Activated CD4-positive, alpha-beta T cell treated with anti-CD3 and anti-CD28 coated beads, Interleukin-10, Interleukin-2, amounts not matched to agents 100 ng/mL and 50 ng/mL, durations not matched to agents 16 hours and 8 hours (primary cell): ENCODE results near the gene ROCK1.
A peak's percentile ranks its signal among the peaks of the same experiment; 100 is the strongest.
"Not testable (repeated sequence)": the region's sequence is repeated elsewhere in the genome, so short reads cannot be mapped to it uniquely, and the experiment has no call there.

ENCODE experiments used
- DNase-seq: peaks from one replicate; pipeline ENCODE4 v3.0.0-alpha.2; 2020

Gene ROCK1

GRCh38 chr18:21111346-21112139, at the start of gene ROCK1:
ROCK1 (minus strand) TSS chr18:21111813; CDS start chr18:21110910, 903 bp downstream.
- peak; percentile 99 for DNase-seq

GRCh38 chr18:21155443-21155842, 43.8 kb upstream of the ROCK1 start:
- no peak for DNase-seq

DNA sequence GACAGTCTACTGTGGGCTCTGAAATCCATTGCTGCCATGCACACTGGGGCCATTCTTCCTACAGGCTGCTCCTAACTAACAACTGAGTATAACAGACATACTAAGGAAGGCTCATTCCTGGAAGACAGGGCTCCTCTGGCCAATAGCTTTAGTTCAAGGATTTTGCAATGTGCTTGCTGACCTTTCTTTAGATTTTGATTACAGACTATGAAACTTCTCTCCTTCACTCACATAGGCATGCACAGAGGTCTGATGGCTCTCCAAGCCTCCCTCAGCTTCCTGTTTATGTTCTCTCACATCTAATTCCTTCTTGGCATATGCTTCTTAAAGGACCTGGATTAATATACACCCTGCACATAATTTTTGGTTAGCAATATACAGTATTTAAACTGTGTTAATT, 34.4 kb upstream of the ROCK1 start:
- no peak for DNase-seq

GRCh38 chr18:21145371-21145770, 33.8 kb upstream of the ROCK1 start:
- no peak for DNase-seq

DNA sequence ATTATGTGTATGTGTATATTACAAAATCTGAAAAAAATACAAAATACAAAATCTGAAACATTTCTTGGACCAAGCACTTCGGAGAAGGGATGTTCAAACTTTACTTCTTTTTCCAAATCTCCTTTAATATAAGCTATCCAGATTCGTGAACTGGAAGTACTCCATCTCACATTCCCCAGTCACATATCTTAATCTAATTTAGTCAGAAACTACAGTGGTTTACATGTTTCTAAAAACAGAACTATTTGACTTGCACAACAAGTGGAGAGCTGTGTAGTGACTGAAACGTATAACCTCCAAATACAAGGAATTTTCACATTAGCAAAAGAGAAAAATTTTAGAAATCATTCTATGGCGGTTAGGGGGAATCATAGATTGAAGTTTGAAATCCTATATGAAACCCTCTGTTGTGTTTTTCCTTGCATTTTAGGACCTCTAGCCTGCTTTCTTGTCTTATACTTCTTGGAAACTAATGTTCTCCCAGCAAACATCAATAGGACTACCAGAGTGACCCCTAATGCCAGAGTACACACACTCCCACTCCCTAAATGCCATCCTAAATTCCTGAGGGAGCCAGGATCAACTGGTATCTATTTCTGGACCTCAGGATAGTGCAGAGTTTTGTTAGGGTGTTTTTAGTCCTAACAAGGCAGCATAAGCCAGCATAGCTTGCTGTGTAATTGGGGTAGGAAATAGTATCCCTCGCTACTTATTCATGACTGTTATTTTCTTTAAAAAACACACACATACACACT, 30.2 kb upstream of the ROCK1 start:
- DNase-seq, result no peak

GRCh38 chr18:21137719-21138488, 26.3 kb upstream of the ROCK1 start:
- DNase-seq, result not testable (repeated sequence)

DNA sequence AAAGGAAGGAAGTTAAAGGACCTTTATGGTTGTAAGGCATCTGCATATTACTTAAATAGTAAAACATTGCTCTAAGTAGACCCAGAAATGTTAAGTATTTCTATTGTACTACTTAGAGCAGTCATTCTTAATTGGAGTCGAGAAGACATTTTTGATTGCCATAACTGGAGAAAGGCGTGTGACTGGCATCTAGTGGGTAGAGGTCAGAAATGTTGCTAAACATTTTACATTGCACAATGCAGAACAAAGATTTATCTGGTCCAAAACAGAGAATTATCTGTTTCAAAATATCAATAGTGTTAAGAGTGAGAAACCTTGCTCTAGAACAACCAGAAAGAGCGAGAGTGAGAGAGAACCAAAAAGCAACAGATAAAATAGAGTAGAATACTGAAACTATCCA, 23.3 kb upstream of the ROCK1 start:
- peak; percentile 19 for DNase-seq

- DNase-seq, result no peak
Measured at GRCh38 chr18:21132398-21132918, 20.8 kb upstream of the ROCK1 start.

DNA sequence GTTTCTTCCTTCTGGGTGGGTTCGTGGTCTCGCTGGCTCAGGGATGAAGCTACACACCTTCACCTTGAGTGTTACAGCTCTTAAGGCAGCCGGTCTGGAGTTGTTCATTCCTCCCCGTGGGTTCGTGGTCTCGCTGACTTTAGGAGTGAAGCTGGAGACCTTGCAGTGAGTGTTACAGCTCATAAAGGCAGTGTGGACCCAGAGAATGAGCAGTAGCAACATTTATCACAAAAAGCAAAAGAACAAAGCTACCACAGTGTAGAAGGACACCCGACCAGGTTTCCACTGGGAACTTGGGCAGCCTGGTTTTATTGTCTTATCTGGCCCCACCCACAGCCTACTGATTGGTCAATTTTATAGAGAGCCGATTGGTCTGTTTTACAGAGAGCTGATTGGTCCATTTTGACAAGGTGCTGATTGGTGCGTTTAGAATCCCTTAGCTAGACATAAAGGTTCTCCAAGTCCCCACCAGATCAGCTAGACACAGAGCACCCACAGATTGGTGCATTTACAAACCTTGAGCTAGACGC, 20.1 kb upstream of the ROCK1 start:
- DNase-seq, result no peak

DNA sequence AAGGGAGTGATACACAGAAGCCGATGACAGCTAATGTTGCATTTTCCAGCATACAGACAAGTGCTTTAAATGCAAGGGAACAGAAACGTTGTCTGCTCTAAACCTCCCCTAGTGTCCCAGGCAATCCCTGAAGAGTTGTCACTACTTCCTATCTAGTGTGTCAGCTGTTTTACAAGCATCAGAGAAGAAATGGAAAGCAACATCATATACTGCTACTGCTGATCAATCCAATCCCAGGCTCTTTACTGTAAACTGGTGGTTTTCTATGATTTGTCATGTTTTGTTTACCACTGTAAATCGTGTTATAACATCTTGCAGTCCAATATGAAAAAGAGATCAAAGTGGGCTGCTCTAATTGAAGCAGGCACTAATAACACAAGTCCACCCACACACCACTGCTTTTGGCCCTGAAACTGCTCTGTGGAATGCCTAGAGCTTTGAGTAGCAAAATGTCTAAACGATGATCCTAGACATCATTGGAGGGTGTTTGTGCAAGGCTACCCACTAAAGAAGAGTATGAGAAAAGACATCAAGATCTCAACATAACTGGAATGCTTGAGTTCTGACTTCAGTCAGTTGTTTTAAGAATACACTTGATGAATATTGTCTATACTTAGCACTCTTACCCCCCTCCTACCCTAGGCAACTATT, 18.1 kb upstream of the ROCK1 start:
- DNase-seq, result no peak

- no peak for DNase-seq
Measured at GRCh38 chr18:21123290-21123926, 11.8 kb upstream of the ROCK1 start.

DNA sequence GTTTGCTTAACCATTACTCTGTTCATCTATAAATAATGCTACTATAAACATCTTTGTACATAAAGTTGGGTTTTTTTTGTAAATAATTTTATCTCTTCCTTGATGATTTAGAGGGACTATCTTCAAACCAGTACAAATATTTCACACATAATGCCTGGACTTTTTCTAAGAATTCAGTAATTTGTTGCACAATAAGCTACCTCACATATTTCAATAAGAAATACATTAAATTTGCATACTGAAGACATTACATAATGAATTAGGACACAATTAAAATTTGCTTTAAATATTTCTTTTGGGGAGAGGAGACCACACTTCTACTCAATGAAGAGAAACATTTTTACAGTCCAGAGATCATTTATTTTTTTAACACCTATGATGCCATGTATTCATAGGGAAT, 7.2 kb upstream of the ROCK1 start:
- DNase-seq, result no peak

- no peak for DNase-seq
Measured at GRCh38 chr18:21117409-21118131, 6.0 kb upstream of the ROCK1 start.

DNA sequence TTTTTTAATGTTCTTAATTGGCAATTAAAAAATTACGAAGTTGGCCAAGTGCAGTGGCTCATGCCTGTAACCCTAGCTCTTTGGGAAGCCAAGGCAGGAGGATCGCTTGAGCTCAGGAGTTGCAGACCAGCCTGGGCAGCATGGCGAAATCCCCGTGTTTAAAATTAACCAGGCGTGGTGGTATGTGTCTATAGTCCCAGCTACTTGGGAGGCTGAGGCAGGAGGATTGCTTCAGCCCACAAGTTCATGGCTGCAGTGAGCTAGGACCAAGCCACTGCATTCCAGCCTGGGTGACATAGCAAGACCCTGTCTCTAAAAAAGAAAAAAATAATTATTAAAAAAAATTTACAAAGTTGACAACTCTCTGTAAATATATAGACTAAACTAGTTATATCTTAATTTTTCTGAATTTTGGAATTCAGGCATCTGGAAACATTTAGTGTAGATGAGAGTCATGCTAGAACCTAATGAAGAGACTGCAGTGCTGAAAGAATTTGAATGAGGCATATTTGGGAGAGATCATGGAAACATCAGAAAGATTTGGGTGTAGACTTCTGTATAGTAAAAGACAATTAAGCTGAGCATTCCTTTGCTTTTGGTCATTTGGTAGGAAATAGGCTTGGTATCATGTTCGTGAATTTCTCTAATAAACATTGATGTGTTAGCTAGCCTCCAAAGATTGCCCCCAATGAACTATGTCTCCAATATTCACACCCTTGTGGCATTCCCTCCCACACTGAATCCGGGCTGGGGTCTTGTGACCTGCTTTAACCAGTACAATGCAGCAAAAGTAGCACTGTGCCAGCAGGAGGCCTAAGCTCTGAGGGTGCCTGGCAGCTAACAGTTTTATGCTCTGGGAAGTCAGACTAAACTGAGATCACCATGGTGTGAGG, 4.2 kb upstream of the ROCK1 start:
- no peak for DNase-seq

GRCh38 chr18:21112543-21113105, 1.0 kb upstream of the ROCK1 start:
- DNase-seq, result no peak

DNA sequence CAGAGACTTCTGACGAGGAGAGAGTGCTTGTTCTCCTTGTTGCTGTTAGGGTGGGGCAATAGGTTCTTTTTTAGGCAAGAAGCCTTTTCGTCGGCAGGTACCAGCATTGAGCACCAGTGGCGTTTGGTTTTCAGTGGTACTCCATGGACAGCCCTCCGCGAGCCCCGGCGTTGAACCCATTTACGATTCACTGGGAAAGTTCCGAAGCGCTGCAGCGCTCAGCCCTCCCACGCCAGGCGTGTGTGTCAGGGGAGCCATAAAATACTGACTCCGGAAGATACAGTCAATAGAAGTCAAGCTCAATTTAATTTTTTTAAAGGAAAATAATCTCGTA, 494 bp upstream of the ROCK1 start:
- DNase-seq, result no peak

GRCh38 chr18:21110713-21111345, 784 bp downstream of the ROCK1 start:
- DNase-seq, result peak; percentile 77

DNA sequence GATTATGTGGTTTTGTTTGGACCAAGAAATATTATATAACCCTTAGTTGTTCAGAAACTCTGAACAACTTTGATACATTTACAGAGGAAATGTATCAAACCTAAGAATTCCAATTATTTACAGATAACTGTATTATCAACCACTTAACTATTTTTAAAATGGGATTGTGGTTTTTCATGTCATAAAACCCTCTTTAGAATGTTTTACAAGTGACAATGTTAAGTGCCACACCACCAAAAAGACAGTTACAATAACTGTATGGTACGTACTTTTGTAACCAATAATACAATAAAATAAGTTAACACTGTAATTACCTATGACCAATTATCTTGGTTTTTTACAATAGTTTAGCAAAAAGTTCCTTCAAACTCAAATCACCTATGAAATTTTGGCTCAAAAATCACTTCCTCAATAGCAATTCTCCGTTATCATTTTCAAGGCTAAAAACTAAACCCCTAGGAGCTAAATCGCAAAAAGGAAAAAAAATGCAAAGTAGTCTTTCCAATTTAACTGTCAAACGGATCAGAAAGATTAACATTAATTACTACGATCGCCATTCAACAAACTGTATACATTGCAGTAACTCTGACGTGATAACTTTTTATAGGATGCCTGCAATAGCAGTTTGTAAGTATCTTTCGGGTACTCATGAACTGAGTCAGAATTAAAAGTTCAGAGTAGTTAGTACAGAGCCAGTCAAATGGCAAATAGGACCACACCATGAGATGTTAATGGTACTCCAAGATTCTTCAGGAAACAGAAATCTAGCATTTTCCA, 1.5 kb downstream of the ROCK1 start:
- DNase-seq, result peak; percentile 42

- DNase-seq, result peak; percentile 5
Measured at GRCh38 chr18:21105936-21106335, 5.7 kb downstream of the ROCK1 start.
